Thoracic aorta (tissue), 2 donors: ENCODE data around the gene EIPR1. TPM values are rescaled to one million over a fixed set of nuclear protein-coding genes. Genes with fewer than 3 reads are reported as not detected.
"Not testable (repeated sequence)": the region's sequence is repeated elsewhere in the genome, so short reads cannot be mapped to it uniquely, and the experiment has no call there.

ENCODE experiments used
- ATAC-seq: fragments of 150-250 bp; one replicate; pipeline ENCODE4 v1.8.0; 2017; ENCODE audit warnings: low read depth; ENCODE audit not compliant: insufficient number of reproducible peaks, low FRiP score
- DNase-seq: peaks from one replicate; pipeline ENCODE4 v3.0.0-alpha.2; 2020; ENCODE audit warnings: low spot score
- H3K27ac ChIP-seq, 2 donors: fragments of 200-600 bp; sonication (generic); 1 replicate in 1 of 2; 2 replicates in 1 of 2; pipeline ENCODE4 v1.5.1; 2016; ENCODE audit warnings: mild to moderate bottlenecking in 2 of 2, moderate library complexity in 2 of 2
- H3K27me3 ChIP-seq: fragments of 200-600 bp; sonication (generic); replicated peaks from 2 replicates; pipeline ENCODE4 v1.6.0; 2016; ENCODE audit warnings: mild to moderate bottlenecking; ENCODE audit not compliant: insufficient read depth
- H3K36me3 ChIP-seq: fragments of 200-600 bp; sonication (generic); one replicate; pipeline ENCODE4 v1.5.1; 2016
- H3K4me1 ChIP-seq, 2 donors: fragments of 200-600 bp; sonication (generic); 1 replicate in 1 of 2; 2 replicates in 1 of 2; pipeline versions ENCODE4 v1.5.1 to v1.6.0; 2016; ENCODE audit warnings: low read depth in 2 of 2, mild to moderate bottlenecking in 1 of 2; ENCODE audit not compliant: control insufficient read depth in 1 of 2
- H3K4me3 ChIP-seq: fragments of 200-600 bp; sonication (generic); 2 replicates; pipeline ENCODE4 v1.5.1; 2016; ENCODE audit warnings: mild to moderate bottlenecking
- H3K9me3 ChIP-seq: fragments of 200-600 bp; sonication (generic); 2 replicates; pipeline ENCODE4 v1.5.1; 2016
- total RNA-seq, 2 donors: library from RNA; depleted of rRNA; stranded (reverse); fragments of >200 nt; gene quantifications; one replicate each; pipeline versions ENCODE4 v1.1.0 to v1.2.3, GENCODE V29; 2016
- TF ChIP-seq, protein P1 (sequence below): fragments of 200-600 bp; sonication (generic); IDR thresholded peaks from one replicate; pipeline ENCODE4 v1.5.1; 2019; ENCODE audit warnings: antibody characterized with exemption

The EIPR1 gene
- total RNA-seq, 2 donors from 2014 or later: 17.9 to 40.6 TPM

DNA sequence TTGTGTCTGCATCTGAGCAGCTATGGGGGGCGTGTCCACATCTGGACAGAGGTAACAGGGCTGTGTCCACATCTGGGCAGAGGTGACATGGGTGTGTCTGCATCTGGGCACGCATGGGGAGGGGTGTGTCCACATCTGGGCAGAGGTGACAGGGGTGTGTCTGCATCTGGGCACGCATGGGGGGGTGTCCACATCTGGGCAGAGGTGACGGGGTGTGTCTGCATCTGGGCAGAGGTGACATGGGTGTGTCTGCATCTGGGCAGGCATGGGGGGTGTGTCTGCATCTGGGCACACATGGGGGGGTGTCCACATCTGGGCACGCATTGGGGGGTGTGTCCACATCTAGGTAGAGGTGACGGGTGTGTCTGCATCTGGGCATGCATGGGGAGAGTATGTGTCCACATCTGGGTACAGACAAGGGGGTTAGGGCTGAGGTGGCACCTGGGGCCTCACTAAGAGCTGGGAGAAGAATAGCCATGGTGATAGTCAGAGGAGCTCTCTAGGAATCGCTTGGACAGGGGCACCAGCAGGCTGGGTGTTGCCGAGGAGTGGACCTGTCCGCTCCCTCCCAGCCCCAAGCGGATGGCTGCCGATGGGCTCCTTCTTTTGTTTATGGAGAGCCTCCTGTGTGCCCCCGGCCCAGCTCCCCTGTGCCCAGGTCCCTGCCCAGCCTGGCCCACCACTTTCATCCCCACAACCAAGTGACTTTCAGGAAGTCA lies 177.8 kb downstream of the EIPR1 start:
- no peaks in the 10 kb centered on the region for H3K36me3 ChIP-seq

DNA sequence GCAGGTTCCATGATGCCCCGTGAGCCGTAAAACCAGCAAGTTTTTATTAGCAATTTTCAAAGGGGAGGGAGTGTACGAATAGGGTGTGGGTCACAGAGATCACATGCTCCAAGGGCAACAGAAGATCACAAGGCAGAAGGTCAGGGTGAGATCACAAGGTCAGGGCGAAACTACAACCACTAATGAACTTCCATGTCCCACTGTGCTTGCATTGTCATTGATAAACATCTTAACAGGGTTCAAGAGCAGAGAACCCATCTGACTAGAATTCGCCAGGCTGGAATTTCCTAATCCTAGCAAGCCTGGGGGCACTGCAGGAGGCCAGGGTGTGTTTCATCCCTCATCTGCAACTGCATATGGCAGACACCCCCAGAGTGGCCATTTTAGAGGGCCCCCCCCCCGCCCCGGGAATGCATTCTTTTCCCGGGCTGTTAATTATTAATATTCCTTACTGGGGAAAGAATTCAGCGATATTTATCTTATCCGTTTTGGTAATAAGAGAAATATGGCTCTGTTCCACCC lies 178.9 kb downstream of the EIPR1 start:
- H3K36me3 ChIP-seq, H3K4me3 ChIP-seq, H3K27ac ChIP-seq, H3K27me3 ChIP-seq, H3K4me1 ChIP-seq, H3K9me3 ChIP-seq, ATAC-seq, DNase-seq: not testable (repeated sequence)

More for the DNA sequence above, 177.8 kb downstream of the EIPR1 start:
- TF ChIP-seq, protein P1, sequence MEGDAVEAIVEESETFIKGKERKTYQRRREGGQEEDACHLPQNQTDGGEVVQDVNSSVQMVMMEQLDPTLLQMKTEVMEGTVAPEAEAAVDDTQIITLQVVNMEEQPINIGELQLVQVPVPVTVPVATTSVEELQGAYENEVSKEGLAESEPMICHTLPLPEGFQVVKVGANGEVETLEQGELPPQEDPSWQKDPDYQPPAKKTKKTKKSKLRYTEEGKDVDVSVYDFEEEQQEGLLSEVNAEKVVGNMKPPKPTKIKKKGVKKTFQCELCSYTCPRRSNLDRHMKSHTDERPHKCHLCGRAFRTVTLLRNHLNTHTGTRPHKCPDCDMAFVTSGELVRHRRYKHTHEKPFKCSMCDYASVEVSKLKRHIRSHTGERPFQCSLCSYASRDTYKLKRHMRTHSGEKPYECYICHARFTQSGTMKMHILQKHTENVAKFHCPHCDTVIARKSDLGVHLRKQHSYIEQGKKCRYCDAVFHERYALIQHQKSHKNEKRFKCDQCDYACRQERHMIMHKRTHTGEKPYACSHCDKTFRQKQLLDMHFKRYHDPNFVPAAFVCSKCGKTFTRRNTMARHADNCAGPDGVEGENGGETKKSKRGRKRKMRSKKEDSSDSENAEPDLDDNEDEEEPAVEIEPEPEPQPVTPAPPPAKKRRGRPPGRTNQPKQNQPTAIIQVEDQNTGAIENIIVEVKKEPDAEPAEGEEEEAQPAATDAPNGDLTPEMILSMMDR: no peak
- H3K27ac ChIP-seq: no peak overlapping the region
- no peaks in the 10 kb centered on the region for H3K27me3 ChIP-seq
- H3K4me1 ChIP-seq: no peaks in the 10 kb centered on the region
- no peak for DNase-seq
- H3K9me3 ChIP-seq: no peaks in the 10 kb centered on the region
- H3K4me3 ChIP-seq: no peak overlapping the region
- ATAC-seq: no peak

DNA sequence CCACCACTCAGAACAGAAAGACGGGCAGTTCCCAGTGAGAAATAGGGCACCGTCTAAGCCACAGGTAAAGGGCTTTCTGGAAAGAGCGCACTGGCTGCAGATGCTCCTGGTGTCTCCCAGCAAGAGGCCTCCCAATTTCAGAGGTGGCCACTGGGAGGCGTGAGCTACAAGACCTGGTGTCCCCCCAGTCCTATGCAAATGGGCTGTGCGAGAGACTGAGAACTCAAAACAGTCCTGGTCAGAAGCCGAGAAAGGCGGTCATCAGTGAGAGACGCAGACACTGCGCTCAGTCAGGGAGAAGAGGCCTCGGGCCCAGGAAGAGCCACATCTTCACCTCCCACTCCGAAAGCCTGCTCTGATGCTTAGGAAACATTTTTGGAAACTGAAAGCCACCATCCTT lies 179.5 kb downstream of the EIPR1 start:
- peaks cover 7% of the 10 kb centered on the region for H3K36me3 ChIP-seq
- H3K27ac ChIP-seq: no peak overlapping the region
- H3K4me3 ChIP-seq: no peak overlapping the region
- H3K4me1 ChIP-seq: no peaks in the 10 kb centered on the region
- DNase-seq (no peak), ATAC-seq (no peak)
- H3K27me3 ChIP-seq: no peaks in the 10 kb centered on the region
- H3K9me3 ChIP-seq: no peaks in the 10 kb centered on the region
- TF ChIP-seq, protein P1: no peak

DNA sequence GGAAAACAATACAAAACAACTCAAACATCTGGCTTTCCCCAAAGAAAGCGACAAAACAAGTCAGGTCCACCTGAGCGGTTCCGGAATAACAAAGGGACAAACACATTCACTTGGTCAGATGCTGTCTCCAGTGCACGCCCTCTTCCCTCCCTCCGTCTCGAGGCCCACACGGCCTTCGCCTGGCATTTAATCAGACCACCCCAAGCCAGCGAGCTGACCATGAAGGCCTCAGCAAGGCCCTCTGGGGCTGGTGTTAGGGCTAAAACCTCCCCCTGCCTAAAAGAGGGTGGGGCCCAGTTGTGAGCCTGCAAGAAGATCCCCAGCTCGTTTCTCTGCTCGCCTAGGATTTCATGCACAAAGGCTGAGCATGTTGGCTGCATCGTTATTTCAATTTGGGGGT lies 180.3 kb downstream of the EIPR1 start:
- H3K9me3 ChIP-seq: no peaks in the 10 kb centered on the region
- no peak overlapping the region for H3K4me3 ChIP-seq
- H3K27me3 ChIP-seq: no peaks in the 10 kb centered on the region
- H3K36me3 ChIP-seq: peaks cover 7% of the 10 kb centered on the region
- no peak overlapping the region for H3K27ac ChIP-seq
- no peaks in the 10 kb centered on the region for H3K4me1 ChIP-seq
- ATAC-seq: no peak
- TF ChIP-seq, protein P1: no peak
- no peak for DNase-seq

DNA sequence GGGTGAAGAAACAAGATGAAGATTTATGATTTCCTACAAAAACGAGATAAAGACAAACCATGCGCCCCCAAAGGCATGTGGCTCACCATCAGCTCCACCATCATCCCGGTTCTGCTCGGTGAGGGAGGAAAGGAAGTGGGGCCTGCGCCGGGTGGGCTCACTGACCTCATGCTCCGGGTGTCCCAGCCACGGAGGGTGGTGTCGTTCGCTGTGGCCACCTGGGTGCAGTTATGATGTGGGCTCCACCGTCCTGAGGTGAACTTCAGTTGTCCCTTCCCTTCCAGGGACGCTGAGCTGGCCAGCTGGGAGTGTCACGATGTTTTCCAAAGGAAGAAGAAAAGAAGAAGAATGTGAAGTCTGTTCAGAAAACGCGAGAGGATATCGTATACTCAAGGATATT lies 180.9 kb downstream of the EIPR1 start:
- H3K27me3 ChIP-seq: no peaks in the 10 kb centered on the region
- TF ChIP-seq, protein P1: no peak
- H3K36me3 ChIP-seq: peaks cover 7% of the 10 kb centered on the region
- H3K27ac ChIP-seq: no peak overlapping the region
- no peak overlapping the region for H3K4me3 ChIP-seq
- no peak for DNase-seq
- H3K4me1 ChIP-seq: no peaks in the 10 kb centered on the region
- no peak for ATAC-seq
- no peaks in the 10 kb centered on the region for H3K9me3 ChIP-seq
